Activated B cell treated with CpG ODN at 0.5 μM for 24 hours (primary cell): ENCODE measurements around the gene UPB1. TPM values are rescaled to one million over a fixed set of nuclear protein-coding genes. Genes with fewer than 3 reads are reported as not detected.

Experiments
- ATAC-seq: fragments of 200-7000 bp; cut with Tn5 transposase; one replicate; pipeline ENCODE4 v1.10.0; 2021; ENCODE audit warnings: low read depth, mild to moderate bottlenecking, moderate library complexity
- CTCF ChIA-PET: fragments of 350-600 bp; sonication (Branson Sonifier 250); formaldehyde crosslinking; loops from one replicate; lab custom pipeline; 2021; ENCODE audit warnings: antibody characterized with exemption; lab: Charles Lee
- POLR2A ChIA-PET: fragments of 350-600 bp; sonication (Branson Sonifier 250); formaldehyde crosslinking; loops from one replicate; lab custom pipeline; 2021; ENCODE audit warnings: antibody characterized with exemption; lab: Charles Lee
- DNase-seq: peaks from one replicate; pipeline ENCODE4 v3.0.0; 2022
- H3K27ac Mint-ChIP-seq: one replicate; pipeline ENCODE4 v1.8.0; 2020; ENCODE audit warnings: mixed read lengths
- H3K27me3 Mint-ChIP-seq: one replicate; pipeline ENCODE4 v1.8.0; 2021; ENCODE audit warnings: mixed read lengths
- H3K36me3 Mint-ChIP-seq: one replicate; pipeline ENCODE4 v1.8.0; 2021; ENCODE audit warnings: low read depth, mixed read lengths
- H3K4me1 Mint-ChIP-seq: one replicate; pipeline ENCODE4 v1.8.0; 2021; ENCODE audit warnings: mixed read lengths
- H3K4me3 Mint-ChIP-seq: one replicate; pipeline ENCODE4 v1.8.0; 2020; ENCODE audit warnings: mild to moderate bottlenecking, mixed read lengths
- H3K9me3 Mint-ChIP-seq: one replicate; pipeline ENCODE4 v1.8.0; 2020; ENCODE audit warnings: mixed read lengths
- intact Hi-C: fragments of 100-400 bp; cut with micrococcal nuclease; formaldehyde crosslinking; loops from one replicate; pipeline ENCODE4 v1.15.1; 2024
- total RNA-seq: library from RNA; stranded (reverse); gene quantifications from 2 replicates; pipeline ENCODE4 v1.2.3, GENCODE V29; 2022
- TF ChIP-seq, protein P1 (sequence below): fragments of 200-600 bp; IDR thresholded peaks from one replicate; pipeline ENCODE4 v1.8.0; 2022; ENCODE audit warnings: antibody characterized with exemption, mild to moderate bottlenecking

Gene UPB1
- 1.1 and 1.3 TPM in 2 replicates for total RNA-seq

DNA sequence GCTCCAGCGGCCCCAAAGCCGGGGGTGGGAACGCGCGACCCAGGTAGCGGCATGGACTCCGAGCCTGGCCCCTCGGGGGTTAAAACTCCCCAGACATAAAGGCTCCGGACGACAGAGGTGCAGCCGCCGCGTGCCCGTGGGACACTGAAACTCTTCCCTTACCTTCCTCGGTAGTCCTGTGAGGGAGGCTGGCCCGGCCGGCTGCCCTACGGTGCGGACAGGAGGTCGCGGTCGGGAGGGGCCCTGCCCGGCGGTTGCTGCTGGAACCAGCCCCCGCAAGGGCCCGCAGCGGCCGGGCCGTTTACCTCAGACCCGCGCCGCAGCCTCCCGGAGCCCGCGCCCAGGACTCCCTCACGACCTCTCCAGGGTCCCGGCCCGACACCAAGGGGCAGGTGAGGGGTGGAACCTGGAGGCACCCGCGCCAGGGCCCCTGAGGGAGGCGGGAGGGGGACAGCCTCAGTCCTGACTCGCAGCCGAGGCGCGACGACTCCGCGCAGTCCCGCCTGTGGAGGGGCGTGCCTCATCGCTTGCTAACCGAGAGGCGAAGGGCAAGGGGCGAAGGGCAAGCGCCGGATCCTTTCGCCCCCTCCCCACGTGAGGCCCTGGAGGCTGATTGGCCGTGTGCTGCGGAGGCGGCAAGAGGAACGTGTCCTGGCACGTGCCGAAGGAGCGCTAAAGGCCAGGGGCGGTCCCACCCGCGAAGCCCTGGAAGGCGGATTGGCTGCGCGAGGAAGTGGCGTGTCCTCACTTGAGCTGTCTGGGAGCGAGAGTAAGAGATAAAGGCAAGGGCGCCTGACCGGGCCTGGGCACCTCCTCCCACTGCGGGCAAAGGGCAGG lies at the start of gene UPB1:
Gene UPB1 (plus strand): TSS at position 805 of the 837 bp plus-strand sequence. CDS start 72 bp downstream, outside the sequence.
- ChIA-PET POLR2A (interaction anchor here (1.0 kb wide), 1 partner anchor 28 kb away, joined by 10 read pairs; no protein-coding TSS in a partner anchor), CTCF (no interaction called here)
- TF ChIP-seq, protein P1, sequence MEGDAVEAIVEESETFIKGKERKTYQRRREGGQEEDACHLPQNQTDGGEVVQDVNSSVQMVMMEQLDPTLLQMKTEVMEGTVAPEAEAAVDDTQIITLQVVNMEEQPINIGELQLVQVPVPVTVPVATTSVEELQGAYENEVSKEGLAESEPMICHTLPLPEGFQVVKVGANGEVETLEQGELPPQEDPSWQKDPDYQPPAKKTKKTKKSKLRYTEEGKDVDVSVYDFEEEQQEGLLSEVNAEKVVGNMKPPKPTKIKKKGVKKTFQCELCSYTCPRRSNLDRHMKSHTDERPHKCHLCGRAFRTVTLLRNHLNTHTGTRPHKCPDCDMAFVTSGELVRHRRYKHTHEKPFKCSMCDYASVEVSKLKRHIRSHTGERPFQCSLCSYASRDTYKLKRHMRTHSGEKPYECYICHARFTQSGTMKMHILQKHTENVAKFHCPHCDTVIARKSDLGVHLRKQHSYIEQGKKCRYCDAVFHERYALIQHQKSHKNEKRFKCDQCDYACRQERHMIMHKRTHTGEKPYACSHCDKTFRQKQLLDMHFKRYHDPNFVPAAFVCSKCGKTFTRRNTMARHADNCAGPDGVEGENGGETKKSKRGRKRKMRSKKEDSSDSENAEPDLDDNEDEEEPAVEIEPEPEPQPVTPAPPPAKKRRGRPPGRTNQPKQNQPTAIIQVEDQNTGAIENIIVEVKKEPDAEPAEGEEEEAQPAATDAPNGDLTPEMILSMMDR: no peak
- Mint-ChIP-seq H3K27me3 (peaks cover 17% of the 10 kb centered on the region), H3K36me3 (no peaks in the 10 kb centered on the region), H3K4me3 (no peak within 1 kb of the TSS), H3K27ac (no peak within 1 kb of the TSS), H3K9me3 (no peaks in the 10 kb centered on the region), H3K4me1 (no peaks in the 10 kb centered on the region)
- DNase-seq (no peak), ATAC-seq (no peak)
- intact Hi-C loops: no loop called here

DNA sequence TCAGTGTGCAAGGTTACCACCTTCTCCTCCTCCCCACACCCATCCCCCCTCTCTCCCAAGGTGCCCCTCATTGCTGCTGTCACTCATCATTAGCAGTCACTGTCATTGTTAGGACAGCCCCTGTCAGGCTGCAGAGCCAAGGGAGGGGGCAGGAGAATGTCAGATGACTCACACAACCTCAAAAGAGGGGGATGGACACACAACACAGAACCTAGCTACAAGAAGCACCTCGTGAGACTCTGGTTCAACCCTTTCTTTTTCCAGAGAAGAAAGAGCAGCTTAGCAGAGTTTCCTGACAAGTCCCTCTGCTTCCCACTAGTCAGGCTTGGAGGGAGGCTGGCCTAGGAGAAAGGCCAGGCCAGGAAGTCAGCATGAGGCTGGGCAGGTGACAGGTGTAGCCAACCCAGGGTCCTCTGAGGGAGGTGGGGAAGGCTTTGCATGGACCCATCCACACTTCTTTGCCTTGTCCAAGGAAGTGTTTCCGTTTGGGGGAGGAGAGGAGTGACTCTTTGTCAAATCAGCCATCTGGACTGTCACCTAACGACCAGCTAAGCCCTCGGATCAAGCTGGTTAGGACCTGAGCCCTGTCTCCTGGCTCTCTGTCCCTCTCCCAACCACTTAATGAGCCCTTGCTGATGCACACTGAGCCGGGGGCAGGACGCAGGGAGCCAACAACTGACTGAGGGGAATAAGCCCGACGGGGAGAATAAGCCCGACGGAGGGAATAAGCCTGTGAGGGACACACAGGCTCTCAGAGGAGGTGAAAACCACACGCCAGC lies 49.5 kb upstream of the UPB1 start:
- Mint-ChIP-seq H3K27ac (no peak overlapping the region), H3K36me3 (peaks cover 38% of the 10 kb centered on the region), H3K9me3 (no peaks in the 10 kb centered on the region), H3K4me3 (no peak overlapping the region), H3K4me1 (peaks cover 41% of the 10 kb centered on the region), H3K27me3 (no peaks in the 10 kb centered on the region)
- intact Hi-C loops: loop anchor here (1.0 kb wide), 1 partner anchor 11 kb away; no protein-coding TSS in a partner anchor
- TF ChIP-seq, protein P1: no peak
- CTCF ChIA-PET: no interaction called here
- peak; percentile 84 for ATAC-seq
- POLR2A ChIA-PET: interaction anchor here (0.6 to 1.4 kb wide), 2 partner anchors 11 to 356 kb away, joined by 6 to 8 read pairs; no protein-coding TSS in a partner anchor
- DNase-seq: no peak

DNA sequence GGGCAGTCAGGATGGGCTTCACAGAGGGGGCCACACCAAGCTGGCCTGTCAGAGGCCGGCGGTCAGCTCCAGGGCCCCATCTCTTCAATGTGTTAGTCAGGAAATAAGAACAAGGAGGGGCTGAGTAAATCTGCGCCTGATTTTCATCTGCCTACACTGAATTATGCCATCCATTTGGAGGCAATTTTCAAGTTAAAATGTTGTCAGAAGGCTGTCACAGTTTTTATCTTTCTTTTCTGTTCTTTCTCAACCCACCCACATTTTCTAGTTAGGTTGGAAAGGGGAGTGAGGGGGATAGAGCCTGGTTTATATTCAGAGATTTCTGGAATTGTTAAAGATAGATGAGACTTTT lies 48.9 kb upstream of the UPB1 start:
- intact Hi-C loops: no loop called here
- no peak for ATAC-seq
- no peak for DNase-seq
- CTCF ChIA-PET: no interaction called here
- Mint-ChIP-seq H3K27ac (no peak overlapping the region), H3K4me1 (peaks cover 39% of the 10 kb centered on the region), H3K4me3 (no peak overlapping the region), H3K36me3 (peaks cover 32% of the 10 kb centered on the region), H3K27me3 (no peaks in the 10 kb centered on the region), H3K9me3 (no peaks in the 10 kb centered on the region)
- TF ChIP-seq, protein P1: no peak
- POLR2A ChIA-PET: interaction anchor here (0.6 kb wide), 1 partner anchor 356 kb away, joined by 8 read pairs; no protein-coding TSS in a partner anchor

DNA sequence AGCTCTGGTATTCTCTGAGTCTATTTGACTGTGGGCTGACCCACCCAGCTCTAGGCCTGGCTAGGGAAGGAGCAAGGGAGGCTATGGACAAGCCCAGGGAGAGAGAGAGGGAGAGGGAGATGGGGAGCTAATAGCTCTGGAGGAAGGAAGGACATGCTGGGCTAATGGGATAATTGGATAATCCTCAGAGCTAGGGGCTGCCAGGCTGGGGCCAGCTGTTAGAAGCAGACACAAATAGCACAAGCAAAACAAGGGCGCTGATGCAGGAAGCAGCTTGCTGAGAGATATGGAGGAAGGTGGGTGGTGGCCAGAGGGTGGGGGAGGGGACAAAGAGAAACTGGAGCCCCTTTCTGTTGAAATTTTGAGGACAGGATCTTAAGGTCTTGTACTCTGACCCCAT lies 44.5 kb upstream of the UPB1 start:
- DNase-seq (no peak), ATAC-seq (no peak)
- H3K4me3 Mint-ChIP-seq: no peak overlapping the region
- H3K27ac Mint-ChIP-seq: no peak overlapping the region
- ChIA-PET CTCF (interaction anchor here (1.1 kb wide), 1 partner anchor 52 kb away, joined by 5 read pairs; no protein-coding TSS in a partner anchor), POLR2A (interaction anchor here (0.6 to 0.8 kb wide), 4 partner anchors 13 to 22 kb away, joined by 4 to 6 read pairs (median 4); no protein-coding TSS in a partner anchor)
- TF ChIP-seq, protein P1: no peak
- H3K4me1 Mint-ChIP-seq: peaks cover 22% of the 10 kb centered on the region
- H3K36me3 Mint-ChIP-seq: no peaks in the 10 kb centered on the region
- no peaks in the 10 kb centered on the region for H3K9me3 Mint-ChIP-seq
- intact Hi-C loops: no loop called here
- H3K27me3 Mint-ChIP-seq: no peaks in the 10 kb centered on the region
